ENCODE measurements around the gene EMX2.

The EMX2 gene

DNA sequence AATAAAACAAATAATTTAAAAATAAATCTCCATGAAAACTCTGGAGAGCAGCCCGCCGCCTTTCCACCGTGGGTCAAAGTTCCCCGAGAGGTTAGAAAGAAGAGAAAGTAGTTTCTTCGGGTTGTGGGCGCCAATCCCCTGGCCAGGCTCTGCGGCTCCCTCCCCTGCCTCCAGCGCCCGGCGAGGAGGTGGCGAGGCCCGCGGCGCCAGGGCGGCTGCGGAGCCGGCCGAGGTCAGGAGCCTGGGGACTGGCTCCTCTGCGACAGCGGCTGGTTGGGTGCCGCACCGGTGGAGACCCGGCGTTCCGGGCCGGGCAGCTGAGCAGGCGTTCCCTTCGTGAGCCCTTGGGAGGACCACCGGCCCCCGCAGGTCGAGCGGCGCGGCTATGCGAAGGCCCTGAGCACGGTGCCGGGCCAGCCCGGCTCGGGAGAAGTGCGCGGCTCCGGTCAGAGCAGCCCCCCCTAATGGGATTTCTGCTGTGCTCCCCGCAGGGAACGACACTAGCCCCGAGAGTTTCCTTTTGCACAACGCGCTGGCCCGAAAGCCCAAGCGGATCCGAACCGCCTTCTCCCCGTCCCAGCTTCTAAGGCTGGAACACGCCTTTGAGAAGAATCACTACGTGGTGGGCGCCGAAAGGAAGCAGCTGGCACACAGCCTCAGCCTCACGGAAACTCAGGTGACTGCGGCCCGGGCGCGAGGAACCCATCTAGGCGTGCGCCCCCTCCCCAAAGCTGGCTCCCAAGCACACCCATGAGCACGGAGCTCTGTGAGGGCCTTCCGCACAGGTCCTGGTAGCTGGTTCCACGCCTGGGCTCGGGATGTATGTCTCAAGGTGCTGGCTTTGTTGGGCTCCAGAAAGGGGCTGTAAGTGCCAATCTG is 2.8 kb downstream of the EMX2 start:
- DNase-seq, result no peak

DNA sequence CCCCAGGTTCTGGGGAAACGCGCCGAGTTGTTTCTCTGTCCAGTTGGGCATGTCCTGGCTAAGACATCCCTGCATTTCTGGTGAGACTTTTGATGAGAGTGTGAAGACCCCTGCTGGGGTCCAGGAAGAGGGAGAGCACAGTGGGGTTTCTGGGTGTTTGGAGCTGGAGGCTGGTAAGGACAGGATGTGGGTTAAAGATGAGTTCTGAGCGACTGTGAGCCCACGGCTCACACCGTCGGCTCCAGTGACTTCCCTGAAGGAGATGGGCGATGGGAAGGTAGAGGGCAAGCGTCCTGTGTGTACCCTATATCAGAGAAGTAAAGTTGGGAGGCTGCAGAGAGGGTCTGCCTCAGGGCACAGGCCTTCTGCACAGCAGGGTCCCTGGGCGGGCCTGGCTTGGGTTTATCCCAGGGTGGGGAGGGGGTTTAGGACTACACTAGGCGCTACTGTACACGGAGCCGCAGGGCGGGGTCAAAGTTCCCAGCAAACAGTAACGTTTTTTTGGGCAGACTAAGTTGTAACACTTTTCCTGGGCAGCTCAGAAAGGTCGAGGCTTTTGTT is 3.6 kb downstream of the EMX2 start:
- no peak for DNase-seq

DNA sequence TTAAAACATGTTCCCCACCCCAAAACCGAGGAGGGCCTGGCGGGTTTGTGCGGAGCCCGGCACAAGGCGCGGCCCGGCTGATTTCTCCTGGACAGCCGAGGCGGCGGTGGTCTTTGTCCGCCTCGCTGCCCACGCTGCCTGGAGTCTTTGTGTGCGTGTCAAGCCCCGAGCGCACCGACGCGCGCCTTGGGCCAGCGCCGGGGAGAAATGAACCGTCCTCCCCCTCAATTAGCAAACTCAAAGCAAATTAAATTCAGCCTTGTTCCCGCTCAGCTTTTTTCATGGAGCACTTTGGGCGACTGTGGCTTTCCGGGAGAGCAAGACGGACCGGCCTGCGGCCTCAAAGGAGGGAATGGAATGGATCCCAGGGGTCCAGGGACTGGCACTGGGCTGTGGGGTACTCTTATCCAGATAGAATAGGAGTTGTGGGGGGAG is 4.1 kb downstream of the EMX2 start:
- DNase-seq, result no peak

DNA sequence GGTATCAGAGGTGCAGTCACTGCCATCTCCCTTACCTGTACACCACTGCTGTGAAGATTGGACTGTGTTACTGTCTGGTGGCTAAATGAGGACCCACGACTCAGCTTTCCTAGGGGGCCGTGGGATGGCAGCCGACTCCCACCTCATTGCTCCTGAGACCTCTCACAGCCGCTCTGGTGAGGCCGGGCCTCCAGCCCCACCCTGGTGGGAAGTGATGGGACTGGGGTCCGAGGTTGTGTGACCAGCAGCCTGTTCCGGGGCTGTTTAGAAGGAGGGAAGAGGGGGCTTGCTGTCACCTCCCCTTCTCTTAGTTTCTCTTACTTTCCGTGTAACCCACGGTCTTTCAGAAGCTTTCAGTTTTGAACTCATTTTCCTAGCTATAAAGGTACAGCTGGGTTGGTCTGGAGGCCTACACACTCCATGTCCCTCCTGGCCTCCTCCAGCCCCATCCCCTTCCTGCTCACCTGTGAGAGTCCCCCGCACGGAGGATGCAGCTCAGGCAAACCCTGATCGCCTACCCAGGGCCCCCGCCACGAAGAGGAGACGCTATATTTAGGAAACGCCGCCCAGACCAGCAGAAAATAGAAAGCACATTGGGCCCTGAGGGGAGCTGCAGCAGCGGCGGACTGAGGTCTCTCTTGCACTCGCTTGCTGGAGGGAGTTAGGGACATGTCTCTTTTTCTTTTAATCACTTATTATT is 4.6 kb downstream of the EMX2 start:
- no peak for DNase-seq

DNA sequence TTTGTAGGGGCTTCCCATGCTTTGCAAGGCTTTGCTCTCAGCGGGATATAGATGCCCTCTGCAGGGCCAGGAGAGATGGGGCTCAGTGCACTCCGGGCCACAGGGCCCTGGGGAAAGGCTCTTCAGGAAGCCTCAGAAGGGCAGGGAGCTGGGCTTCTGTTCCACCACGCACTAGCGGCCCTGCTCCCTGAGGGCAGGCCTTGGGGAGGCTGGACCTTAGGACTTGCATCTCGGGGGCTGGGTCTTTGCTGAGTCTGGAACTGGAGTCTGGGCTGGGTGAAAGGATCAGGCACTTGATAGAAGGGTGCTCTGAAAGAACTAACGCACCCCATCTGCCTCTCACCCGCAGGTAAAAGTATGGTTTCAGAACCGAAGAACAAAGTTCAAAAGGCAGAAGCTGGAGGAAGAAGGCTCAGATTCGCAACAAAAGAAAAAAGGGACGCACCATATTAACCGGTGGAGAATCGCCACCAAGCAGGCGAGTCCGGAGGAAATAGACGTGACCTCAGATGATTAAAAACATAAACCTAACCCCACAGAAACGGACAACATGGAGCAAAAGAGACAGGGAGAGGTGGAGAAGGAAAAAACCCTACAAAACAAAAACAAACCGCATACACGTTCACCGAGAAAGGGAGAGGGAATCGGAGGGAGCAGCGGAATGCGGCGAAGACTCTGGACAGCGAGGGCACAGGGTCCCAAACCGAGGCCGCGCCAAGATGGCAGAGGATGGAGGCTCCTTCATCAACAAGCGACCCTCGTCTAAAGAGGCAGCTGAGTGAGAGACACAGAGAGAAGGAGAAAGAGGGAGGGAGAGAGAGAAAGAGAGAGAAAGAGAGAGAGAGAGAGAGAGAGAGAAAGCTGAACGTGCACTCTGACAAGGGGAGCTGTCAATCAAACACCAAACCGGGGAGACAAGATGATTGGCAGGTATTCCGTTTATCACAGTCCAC is 5.4 kb downstream of the EMX2 start:
- no peak for DNase-seq

DNA sequence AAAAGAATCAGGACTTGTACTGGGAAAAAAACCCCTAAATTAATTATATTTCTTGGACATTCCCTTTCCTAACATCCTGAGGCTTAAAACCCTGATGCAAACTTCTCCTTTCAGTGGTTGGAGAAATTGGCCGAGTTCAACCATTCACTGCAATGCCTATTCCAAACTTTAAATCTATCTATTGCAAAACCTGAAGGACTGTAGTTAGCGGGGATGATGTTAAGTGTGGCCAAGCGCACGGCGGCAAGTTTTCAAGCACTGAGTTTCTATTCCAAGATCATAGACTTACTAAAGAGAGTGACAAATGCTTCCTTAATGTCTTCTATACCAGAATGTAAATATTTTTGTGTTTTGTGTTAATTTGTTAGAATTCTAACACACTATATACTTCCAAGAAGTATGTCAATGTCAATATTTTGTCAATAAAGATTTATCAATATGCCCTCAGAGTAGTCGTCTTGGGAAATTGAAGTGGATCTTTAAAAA is 6.6 kb downstream of the EMX2 start:
- DNase-seq, result no peak

DNA sequence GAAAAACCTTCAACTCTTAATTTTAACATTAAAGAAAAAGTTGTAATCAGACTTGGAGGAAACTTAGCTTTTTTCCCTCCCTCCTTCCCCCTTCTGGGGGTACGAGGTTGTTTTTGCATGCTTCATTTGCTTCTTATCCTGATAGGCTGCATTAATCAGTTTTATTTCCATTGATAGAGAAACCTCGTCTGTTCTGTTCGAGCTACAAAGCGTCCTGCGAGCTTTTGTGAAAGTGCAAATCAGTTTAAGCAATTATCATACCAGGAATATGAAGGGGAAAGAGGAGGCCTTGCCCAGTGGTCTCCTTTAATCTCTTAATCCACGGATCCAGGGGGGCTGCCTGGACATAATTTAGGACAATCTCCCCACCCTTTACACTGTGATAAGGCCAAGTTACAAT is 7.5 kb downstream of the EMX2 start:
- DNase-seq, result no peak

DNA sequence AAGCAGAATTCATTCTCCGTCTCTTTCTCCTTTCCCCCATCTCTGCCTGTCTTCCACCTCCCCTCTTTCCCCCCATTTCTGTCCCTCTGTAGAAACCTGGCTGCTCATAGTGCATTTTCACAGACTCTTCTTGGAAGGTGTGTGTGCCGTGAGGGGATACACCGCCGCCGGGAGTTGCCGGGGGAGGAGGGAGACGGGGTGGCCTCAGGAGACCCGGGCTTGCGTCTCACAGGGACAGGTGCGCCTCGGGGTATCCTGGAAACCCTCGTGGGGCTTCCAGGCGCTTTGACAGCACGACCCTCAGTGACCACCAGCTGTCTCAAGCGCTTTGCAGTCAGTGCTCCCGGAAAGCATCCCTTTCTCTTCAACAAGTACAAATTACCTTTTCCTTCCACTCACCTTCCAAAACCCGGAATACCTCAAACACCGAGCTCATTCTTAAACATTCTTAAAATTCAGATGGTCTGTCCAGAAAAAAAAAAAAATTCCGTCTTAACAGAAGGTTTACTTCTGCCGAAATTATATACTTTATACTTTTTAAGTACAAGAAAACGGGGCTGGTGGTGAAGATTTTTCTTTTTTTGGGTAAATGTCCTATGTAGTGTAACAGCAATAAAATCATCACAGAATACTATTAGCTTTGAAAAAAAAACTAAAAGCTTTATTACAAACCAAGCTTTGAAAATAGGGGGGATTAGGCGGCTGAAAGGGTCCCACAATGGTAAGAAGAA is 8.2 kb downstream of the EMX2 start:
- no peak for DNase-seq

DNA sequence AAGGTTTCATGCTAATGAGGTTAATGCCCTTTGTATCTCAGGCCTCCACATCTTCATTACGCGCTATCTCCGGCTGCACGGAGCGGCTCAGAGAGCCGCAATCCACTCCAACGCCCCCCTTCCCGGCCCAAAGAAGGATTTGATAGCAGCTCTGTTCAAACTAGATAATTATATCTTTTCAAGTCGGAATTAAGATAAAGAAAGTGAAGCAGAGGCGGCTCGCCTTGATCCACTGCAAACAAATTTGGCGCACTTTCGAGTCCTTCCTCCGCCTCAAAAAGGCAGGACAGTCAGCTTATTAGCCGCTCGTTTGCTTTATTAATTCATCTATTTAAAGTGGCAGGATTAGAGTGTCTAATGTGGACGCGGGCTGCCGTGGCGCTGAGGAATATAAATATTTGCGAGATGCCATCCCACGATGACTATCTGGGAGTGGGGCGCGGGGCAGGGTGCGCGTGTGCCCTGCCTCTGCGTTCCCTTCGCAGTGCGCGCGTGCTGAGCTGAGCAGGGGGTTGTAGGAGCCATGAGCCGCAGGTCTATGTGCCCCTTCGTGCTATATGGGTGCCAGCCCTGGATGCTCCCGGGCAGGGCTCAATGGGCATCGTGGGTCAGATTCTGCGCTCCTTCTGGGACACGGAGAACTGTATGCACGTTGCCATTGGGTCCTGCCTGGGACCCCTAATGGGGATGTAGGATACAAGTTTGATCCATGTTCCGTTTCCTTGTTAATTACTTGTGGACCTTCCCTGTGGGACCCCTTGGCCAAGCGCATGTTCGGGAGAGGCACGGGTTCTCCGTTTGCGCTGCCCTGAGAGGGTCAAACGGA is 9.0 kb downstream of the EMX2 start:
- DNase-seq, result no peak

DNA sequence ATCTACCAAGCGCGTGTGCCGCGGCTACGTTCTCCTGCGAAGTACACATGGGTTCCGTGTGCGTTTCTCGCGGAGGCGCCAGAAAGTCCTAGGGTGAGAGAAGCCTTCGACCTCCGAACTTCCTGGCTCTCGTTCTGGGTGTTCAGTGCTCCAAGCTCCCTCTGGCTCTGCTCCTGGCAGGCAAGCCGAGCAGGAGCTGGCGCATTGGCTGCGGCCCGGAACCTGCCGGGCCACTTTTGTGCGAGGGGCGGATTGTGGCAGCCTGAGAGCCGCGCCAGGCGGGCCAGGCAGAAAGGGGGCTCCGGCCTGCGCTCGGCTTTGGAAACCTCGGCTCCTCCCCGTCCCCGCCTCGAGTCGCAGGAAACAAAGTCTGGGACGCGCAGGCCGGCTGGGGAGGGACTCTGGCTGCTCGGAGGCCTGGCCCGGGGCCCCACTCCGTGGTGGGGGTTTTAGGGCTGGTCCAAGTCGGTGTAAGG is 9.6 kb downstream of the EMX2 start:
- DNase-seq, result no peak

DNA sequence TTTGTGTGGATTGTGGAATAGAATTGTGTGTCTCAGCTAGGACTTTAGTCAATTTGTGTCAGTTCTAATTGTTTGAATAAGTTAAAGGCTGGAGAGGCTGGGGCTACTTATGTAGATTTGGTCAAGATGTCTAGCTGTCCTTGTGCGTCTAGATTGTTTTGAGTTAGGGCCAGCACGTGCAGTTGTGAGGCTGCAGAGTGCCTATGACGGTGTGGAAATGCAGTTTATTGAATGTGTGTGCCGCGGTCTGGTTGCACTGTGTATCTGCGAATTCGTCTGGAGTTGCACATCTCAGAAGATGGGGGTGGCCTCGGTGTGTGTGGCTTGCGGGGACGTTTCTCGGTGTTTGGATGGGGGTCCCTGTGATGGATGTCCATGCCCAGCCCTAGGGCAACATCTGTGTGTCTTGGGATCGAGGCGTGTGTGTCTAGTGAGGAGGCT is 10.2 kb downstream of the EMX2 start:
- DNase-seq, result no peak

DNA sequence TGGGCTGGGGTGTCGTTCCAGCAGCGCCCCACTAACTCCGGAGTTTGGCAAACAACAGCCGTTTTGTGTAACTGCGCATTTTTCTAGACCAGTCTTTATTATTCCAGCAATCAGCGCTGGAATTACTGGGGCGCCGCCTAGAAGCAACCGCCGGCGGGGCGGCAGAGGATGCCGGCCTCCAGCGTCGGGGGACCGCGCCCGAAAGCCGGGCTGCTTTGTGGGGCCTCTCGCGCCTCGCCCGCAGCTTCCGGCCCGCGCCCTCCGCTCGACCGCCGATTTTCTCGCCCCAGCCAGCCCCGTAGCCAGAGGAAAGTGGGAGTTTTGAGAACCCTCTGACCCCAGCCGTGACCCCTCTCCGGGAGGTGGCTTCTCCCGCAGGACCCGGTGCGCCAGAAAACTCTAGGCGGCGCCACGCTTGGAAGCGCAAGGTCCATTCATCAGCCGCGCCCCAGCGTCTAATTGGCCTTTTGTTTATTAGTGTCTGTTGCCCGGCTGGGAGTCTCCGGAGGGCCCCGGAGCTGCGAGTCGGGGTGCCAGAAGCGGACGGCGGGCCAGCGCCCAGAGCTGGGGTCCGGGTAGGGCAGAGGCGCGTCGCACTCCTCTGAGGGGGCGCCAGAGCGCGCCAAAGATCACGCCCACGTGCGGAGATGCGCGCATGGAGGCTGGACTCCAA is 10.7 kb downstream of the EMX2 start:
- DNase-seq, result no peak

DNA sequence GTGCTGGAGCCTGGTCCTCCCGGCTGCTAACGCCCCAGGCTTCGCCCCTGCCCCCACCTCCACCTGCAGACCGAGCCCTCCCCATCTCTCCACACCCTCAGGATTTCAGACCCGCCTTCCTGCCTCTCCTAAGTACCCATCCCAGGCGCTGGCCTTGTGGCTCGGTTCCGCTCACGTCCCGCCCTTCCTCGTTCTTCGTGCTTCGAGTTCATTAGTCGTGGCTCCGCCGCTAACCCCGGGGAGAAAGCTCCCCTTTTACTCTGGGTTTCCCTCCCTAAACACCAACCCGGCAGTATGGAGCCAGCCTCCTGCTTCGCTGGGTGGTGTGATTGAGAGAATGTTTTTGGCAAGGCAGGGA is 11.2 kb downstream of the EMX2 start:
- DNase-seq, result no peak

DNA sequence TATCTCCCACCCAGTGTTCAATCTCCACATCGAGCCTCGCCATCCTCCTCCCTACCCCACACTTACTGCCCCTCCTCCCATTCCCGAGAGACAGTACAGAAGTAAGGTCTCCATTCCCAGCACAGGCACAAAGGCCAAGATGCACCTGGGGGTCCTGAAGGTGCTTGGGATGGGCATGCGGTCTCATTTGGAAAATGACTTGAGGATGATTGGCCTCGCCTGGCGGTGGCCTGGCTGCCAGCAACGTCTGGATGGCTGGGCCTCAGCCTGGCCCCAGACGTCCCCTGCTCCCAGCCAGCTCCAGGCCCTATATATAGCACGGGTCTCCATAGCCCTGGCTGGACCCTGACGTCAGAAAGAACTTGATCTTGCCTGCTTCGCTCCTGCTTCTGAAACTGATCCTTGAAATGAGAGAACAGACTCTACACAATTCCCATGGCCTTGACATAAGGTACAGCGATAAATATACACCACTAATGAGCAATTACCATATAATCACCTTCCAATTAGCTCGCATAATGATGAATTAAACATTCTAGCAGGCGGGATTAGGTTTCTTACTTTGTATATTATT is 11.8 kb downstream of the EMX2 start:
- DNase-seq, result no peak

DNA sequence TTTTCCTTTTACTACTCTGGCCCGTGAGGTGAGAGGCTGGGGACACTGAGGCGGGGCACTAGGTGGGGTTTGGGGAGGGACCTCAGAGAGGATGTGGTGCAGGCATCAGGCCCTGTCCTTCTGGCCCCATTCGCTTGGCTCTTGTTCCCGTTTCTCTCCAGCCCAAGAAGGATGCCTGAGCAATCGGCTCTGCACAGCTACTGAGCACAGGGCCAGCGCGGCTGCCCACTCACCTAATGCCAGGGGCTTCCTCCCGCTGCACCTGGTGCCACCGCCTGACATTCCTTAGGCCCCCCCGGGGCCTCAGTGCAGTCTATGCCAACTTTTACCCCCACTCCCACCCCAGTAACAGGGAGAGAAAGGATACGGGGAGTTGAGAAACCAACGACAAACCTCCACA is 12.5 kb downstream of the EMX2 start:
- DNase-seq, result no peak

DNA sequence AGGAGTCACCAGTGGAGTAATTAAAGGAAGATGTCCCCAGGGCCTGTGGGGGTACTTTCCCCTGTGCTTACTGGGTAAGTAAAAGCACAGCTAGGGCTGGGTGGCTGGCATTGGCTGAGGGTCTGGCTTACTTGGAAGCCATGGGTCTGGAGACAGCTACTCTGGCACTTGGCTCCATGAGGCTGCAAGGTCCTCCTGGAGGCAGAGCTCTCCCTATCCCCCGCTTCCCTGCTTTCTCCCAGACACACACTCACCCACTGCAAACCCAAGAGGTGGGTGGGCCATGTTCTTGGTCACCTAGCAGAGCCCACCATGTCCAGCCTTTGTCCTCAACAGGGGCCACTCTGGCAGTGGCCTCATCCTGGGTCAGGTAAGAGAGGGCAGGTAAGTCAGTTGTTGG is 13.3 kb downstream of the EMX2 start:
- no peak for DNase-seq

DNA sequence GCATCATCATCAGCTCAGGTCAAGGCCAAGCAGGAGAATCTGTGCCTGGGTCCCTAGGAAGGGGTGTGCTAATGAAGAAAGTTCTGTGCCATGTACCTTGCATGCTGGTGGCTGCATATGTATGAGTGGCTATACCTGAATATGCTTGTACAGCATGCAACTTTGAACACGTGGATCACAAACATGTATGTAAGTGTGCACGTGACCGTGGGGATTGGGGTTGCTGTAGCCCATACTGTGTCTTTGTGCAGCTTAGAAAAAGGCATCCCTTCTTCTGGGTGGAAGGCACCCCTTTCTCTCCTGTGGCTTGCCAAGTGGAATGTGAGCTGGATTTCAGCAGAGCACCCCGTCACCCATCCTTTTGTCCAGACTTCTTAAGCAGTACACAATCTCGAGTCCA is 13.8 kb downstream of the EMX2 start:
- no peak for DNase-seq

DNA sequence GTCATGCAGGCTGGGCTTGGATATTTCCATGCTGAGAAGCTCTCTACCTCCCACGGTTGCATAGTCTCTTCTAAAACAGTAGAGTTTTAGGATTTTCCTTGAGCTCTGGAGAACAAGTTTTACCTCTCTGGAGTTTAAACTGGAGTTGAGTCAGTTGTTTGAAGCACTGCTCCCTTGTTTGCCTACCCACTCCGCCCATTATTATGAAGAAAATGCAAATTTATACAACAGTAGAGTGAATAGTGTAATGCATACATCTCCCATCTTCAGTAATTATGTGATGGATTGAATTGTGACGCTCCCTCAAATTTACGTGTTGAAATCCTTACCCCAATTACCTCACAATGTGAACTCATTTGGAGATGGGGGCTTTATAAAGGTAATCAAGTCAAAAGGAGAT is 17.2 kb downstream of the EMX2 start:
- no peak for DNase-seq

DNA sequence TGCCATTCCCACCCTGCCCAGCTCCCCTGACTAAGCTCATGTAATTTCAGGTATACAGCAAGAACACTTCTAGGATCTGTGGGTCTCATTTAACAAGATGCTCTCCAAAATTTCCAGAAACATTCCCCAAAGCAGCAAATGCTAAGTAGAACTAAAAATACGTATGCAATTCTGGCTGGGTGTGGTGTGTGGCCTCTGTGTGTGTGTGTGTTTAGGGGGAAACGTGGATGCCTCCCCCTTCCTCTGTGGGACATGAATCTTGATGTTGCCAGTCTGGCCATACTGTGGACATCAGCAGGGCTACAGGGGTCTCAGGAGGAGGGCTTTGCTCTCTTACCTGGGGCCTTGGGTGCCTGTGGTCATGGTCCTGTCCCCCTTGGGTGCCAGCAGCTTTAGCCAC is 18.4 kb downstream of the EMX2 start:
- DNase-seq, result no peak

DNA sequence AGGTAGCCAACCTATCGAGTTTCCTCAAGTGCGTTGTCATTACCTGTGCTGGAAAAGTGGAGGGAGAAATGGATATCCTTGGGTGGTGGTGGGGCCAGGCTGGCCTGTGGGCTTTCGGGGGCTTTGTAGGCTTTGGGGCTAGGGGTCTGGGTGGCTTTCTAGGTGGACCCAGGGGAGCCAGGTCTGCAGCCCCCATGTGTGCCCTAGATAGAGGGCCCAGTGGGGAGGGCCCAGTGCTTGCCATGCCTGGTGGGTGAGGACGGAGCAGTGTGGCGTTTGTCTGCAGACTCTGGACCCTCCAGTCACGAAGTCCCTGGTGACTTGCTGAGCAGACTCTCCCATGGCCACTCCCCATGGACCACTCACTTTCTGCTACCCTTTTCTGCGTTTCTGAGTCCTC is 19.7 kb downstream of the EMX2 start:
- DNase-seq, result no peak
